Endothelial cell of hepatic sinusoid (primary cell): ENCODE measurements around the gene ARHGAP4.

Experiments used
- in situ Hi-C: cut with HindIII; loops from 2 replicates; pipeline ENCODE4 v1.10.0; 2017; ENCODE audit warnings: low sequenced_read_pairs

ARHGAP4 gene

GRCh38 chrX:153908219-153908860 is 17.7 kb downstream of the ARHGAP4 start:
- in situ Hi-C loops: no loop called here

- in situ Hi-C loops: no loop called here
Observed at GRCh38 chrX:153907456-153907855, 18.6 kb downstream of the ARHGAP4 start.

GRCh38 chrX:153906126-153906917 is 19.7 kb downstream of the ARHGAP4 start:
- in situ Hi-C loops: no loop called here

- in situ Hi-C loops: no loop called here
Observed at GRCh38 chrX:153905481-153906095, 20.5 kb downstream of the ARHGAP4 start.

GRCh38 chrX:153903991-153904957 is 21.8 kb downstream of the ARHGAP4 start, which contains the start of gene AVPR2:
TSS of gene AVPR2 (plus strand) at chrX:153904673. CDS start at chrX:153905146, 473 bp downstream.
- in situ Hi-C loops: loop anchor here (5.0 kb wide), 1 partner anchor 63 kb away; no protein-coding TSS in a partner anchor

DNA sequence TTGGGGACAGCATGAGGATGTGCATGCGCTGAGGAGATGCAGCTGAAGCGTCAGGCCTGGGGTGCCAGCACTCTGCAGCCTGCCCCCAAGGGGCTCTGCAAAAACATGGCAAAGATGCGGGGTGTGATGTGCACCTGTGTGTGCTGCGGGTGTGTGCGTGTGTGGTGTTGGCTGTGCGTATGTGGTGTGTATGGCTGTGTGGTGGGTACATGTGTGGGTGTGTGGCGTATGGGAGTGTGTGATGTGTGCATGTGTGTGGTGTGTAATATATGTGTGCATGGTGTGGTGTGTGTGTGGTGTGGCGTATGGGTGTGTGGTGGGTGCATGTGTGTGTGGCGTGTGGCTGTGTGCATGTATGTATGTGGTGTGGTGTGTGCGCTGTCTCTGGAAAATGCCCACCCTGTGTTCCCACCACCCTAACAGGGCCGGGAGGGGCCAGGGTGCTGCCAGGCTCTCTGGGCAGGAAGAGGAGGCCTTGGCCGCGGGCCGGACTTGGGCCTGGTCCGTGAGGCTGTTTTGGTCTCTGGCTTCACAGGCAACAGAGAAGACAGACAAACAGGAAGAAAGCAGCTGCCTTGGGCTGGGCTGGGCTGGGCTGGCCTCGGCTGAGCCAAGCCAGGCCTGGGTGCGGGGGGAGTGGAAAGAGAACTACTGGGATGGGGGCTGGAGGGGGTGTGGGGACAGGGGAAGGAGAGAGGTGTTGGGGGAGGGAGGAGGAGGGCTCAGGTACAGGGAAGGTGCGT is 22.7 kb downstream of the ARHGAP4 start:
- in situ Hi-C loops: loop anchor here (5.0 kb wide), 1 partner anchor 64 kb away; no protein-coding TSS in a partner anchor

DNA sequence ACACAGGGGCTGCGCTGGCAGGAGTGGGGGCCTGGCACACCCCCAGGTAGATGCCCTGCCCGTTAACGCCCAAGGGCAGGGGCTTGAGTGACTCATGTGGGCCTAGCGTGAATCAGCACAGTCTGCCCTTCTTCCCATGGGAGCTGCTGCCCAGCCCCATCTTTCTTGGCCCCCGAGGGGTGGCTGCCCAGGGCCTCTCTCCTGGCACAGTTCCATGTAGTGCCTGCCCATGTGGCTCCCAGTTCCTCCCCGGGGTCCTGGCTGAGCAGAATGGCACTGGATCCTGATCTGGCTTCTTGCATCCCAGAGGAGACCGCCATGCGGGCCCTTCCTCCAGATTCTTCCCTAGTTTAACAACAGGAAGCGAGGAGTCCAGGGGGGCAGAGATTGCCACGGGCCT is 23.7 kb downstream of the ARHGAP4 start:
- in situ Hi-C loops: loop anchor here (5.0 kb wide), 1 partner anchor 65 kb away; no protein-coding TSS in a partner anchor

- in situ Hi-C loops: loop anchor here (5.0 kb wide), 1 partner anchor 66 kb away; no protein-coding TSS in a partner anchor
Observed at GRCh38 chrX:153901753-153902140, 24.3 kb downstream of the ARHGAP4 start.

- in situ Hi-C loops: loop anchor here (5.0 kb wide), 1 partner anchor 66 kb away; no protein-coding TSS in a partner anchor
Observed at GRCh38 chrX:153900831-153901752, 25.0 kb downstream of the ARHGAP4 start.

- in situ Hi-C loops: no loop called here
Observed at GRCh38 chrX:153897899-153898298, 28.2 kb downstream of the ARHGAP4 start.

- in situ Hi-C loops: no loop called here
Observed at GRCh38 chrX:153889123-153889522, 36.9 kb downstream of the ARHGAP4 start.

- in situ Hi-C loops: no loop called here
Observed at GRCh38 chrX:153888344-153888743, 37.7 kb downstream of the ARHGAP4 start.

DNA sequence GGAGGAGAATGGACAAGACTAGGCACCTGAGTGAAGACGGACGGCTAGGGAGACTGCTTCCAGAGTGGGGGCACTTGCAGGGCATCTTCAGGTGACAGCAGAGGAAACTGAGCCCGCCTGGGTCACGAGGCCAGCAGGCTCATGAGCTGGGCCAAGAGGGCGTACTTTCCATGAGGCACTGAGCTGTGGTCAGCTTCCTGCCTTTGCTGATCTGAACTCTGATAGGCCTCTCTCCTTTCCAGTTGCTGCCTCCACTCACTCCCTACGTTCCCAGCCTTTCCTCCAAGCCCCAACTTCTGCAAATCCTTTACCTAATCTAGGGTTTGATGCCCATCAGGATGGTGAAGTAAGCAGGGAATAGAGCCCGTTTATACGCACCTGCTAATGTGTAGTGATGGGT is 38.7 kb downstream of the ARHGAP4 start:
- in situ Hi-C loops: no loop called here

- in situ Hi-C loops: no loop called here
Observed at GRCh38 chrX:153886915-153887314, 39.1 kb downstream of the ARHGAP4 start.

DNA sequence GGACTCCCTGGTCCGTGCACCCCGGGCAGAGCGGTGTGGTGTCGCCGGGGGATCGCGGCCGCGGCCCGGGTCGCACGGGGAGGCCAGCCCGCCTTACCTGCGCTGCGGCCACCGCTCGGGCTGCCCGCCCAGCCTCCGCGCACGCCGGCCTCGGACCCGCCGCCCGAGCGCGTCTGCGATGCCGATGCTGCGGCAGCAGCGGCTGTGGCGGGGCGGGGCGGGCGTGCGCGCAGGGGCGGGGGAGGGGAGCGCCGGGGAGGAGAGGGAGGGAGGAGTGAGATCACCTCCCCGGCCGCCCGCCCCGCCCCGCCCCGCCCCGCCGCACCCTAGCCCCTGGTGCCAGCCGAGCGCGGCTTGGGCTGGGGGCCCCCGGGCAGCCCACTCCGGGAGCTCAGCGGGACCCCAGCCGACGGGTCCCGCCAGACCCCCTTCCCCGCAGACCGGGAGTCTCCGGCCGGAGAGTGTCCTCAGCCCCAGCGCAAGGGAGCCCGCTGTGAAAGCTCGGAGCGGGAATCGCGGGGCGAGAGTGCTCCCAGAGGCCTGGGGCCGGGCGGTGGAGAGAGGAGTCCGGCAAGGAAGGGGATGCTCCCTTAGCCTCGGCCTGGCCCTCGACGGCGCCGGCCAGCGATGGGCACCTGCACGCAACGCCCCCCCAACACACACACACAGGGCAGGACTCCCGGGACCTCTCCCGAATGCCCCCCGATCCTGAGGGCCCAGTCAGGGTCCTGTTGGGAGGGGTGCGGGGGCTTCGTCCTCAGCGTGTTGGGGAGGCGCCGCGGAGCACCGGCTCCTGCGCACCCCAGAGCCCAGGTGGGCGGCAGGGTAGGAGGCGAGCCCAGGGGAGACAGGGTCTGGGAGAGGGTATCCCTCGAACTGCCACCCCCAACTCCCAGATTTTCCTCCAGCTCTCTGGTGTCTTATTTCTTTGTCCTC is 39.8 kb downstream of the ARHGAP4 start, which contains the start of gene L1CAM:
Gene L1CAM (minus strand): TSS at position 206 of the 936 bp plus-strand sequence. CDS start 10,337 bp downstream, outside the sequence.
- in situ Hi-C loops: no loop called here

- in situ Hi-C loops: no loop called here
Observed at GRCh38 chrX:153885208-153885787, 40.8 kb downstream of the ARHGAP4 start.

DNA sequence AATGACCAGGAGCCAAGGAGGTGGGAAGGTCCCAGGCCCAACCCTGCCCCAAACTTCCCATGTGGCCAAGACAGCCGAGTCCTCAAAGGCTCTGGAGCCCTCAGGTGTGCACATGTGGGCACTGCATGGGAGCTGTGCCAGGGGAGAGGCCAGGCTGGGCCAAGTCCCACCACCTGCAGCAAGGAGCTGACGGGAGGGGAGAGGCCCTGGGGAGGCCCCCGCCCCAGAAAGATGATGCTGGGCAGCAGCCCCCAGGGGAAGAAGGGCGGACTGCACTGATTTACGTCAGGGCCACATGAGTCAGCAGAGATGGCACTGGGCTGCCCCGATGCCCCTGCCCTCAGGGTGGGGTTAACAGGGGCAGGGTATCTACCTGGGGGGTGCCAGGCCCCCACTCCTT is 41.5 kb downstream of the ARHGAP4 start:
- in situ Hi-C loops: no loop called here
